ENCODE data around the gene PTPRS. TPM values are rescaled to one million over a fixed set of nuclear protein-coding genes. Genes with fewer than 3 reads are reported as not detected.
"Not testable (repeated sequence)": the region's sequence is repeated elsewhere in the genome, so short reads cannot be mapped to it uniquely, and the experiment has no call there.

Gene PTPRS
- 126 and 193 TPM in 2 replicates for total RNA-seq (ENCODE audit: low replicate concordance)

- TF ChIP-seq, protein P1, sequence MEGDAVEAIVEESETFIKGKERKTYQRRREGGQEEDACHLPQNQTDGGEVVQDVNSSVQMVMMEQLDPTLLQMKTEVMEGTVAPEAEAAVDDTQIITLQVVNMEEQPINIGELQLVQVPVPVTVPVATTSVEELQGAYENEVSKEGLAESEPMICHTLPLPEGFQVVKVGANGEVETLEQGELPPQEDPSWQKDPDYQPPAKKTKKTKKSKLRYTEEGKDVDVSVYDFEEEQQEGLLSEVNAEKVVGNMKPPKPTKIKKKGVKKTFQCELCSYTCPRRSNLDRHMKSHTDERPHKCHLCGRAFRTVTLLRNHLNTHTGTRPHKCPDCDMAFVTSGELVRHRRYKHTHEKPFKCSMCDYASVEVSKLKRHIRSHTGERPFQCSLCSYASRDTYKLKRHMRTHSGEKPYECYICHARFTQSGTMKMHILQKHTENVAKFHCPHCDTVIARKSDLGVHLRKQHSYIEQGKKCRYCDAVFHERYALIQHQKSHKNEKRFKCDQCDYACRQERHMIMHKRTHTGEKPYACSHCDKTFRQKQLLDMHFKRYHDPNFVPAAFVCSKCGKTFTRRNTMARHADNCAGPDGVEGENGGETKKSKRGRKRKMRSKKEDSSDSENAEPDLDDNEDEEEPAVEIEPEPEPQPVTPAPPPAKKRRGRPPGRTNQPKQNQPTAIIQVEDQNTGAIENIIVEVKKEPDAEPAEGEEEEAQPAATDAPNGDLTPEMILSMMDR (IDR thresholded peaks at IDR 0.05; ENCODE audit: insufficient read depth, low read length) = no peak
- peak; percentile 60 for DNase-seq (ENCODE audit: low read depth)
- peak within 1 kb of the TSS; percentile 73 for H3K4me3 ChIP-seq (ENCODE audit: low read depth, low read length)
Observed at GRCh38 chr19:5340637-5341447, at the start of gene PTPRS. PTPRS (minus strand) TSS chr19:5340812; CDS start chr19:5286140, 54,672 bp downstream.

GRCh38 chr19:5389353-5389752, 48.7 kb upstream of the PTPRS start:
- TF ChIP-seq, protein P1 (IDR thresholded peaks at IDR 0.05; ENCODE audit: insufficient read depth, low read length) = no peak
- no peak overlapping the region for H3K4me3 ChIP-seq (ENCODE audit: low read depth, low read length)
- DNase-seq (ENCODE audit: low read depth) = no peak

GRCh38 chr19:5387472-5387871, 46.9 kb upstream of the PTPRS start:
- no peak for DNase-seq (ENCODE audit: low read depth)
- no peak overlapping the region for H3K4me3 ChIP-seq (ENCODE audit: low read depth, low read length)
- TF ChIP-seq, protein P1 (IDR thresholded peaks at IDR 0.05; ENCODE audit: insufficient read depth, low read length) = no peak

DNA sequence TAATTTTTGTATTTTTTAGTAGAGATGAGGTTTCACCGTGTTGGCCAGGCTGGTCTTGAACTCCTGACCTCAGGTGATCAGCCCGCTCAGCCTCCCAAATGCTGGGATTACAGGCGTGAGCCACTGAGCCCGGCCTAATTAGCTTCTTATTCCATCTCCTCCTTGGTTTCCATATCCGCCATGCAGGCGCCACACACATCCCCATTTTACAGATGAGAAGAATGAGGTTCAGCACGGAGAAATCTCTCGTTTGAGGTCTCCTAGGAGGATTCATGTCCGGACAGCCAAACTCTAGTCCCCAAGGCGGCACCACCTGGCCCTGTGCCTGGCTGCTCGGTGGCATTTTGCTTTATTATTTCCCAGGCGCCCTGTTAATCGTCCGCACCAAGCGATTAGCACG, 46.2 kb upstream of the PTPRS start:
- DNase-seq (ENCODE audit: low read depth) = no peak
- TF ChIP-seq, protein P1 (IDR thresholded peaks at IDR 0.05; ENCODE audit: insufficient read depth, low read length) = no peak
- no peak overlapping the region for H3K4me3 ChIP-seq (ENCODE audit: low read depth, low read length)

- not testable (repeated sequence) for DNase-seq (ENCODE audit: low read depth); H3K4me3 ChIP-seq (ENCODE audit: low read depth, low read length)
Observed at GRCh38 chr19:5381197-5381596, 40.6 kb upstream of the PTPRS start.

GRCh38 chr19:5380215-5380919, 39.8 kb upstream of the PTPRS start:
- DNase-seq (ENCODE audit: low read depth) = no peak
- TF ChIP-seq, protein P1 (IDR thresholded peaks at IDR 0.05; ENCODE audit: insufficient read depth, low read length) = no peak
- H3K4me3 ChIP-seq (ENCODE audit: low read depth, low read length) = no peak overlapping the region

DNA sequence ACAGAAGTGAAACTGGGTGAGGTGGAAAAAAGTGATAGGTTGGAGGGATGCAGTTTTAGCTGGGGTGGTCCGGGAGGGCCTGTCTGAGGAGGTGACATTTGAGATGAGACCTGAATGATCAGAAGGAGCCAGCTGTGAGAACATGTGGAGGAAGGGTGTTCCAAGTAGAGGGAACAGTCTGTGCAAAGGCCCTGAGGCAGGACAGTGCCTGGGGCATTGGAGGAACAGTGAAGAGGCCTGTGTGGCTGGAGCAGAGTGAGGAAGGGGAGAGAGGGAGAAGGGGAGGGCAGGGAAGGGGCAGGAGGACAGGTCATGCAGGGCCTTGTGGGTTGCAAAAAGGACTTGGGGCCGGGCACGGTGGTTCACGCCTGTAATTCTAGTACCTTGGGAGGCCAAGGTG, 36.3 kb upstream of the PTPRS start:
- TF ChIP-seq, protein P1 (IDR thresholded peaks at IDR 0.05; ENCODE audit: insufficient read depth, low read length) = no peak
- DNase-seq (ENCODE audit: low read depth) = no peak
- no peak overlapping the region for H3K4me3 ChIP-seq (ENCODE audit: low read depth, low read length)

Data from fibroblast of the aortic adventitia (primary cell).